Measurements from ENCODE around the gene PALLD.

PALLD gene

GRCh38 chr4:168666531-168666930 lies 169.7 kb downstream of the PALLD start:
- Histone ChIP-seq H3K4me3 (no peak overlapping the region), H3K9ac (ENCODE audit: insufficient read length) (no peak overlapping the region), H3K27ac (no peak overlapping the region), H3K36me3 (ENCODE audit: insufficient read depth, low read length) (no peaks in the 10 kb centered on the region), H3K9me3 (ENCODE audit: low read depth, low read length) (no peaks in the 10 kb centered on the region)
- DNase-seq (ENCODE audit: low read depth, low spot score) = no peak
- no peak for TF ChIP-seq FOXP2 (optimal IDR thresholded peaks at IDR 0.05; ENCODE audit: control extremely low read depth, extremely low read length, insufficient read depth)

GRCh38 chr4:168667376-168667775 lies 170.5 kb downstream of the PALLD start:
- Histone ChIP-seq H3K9me3 (ENCODE audit: low read depth, low read length) (no peaks in the 10 kb centered on the region), H3K4me3 (no peak overlapping the region), H3K27ac (no peak overlapping the region), H3K9ac (ENCODE audit: insufficient read length) (no peak overlapping the region), H3K36me3 (ENCODE audit: insufficient read depth, low read length) (no peaks in the 10 kb centered on the region)
- no peak for DNase-seq (ENCODE audit: low read depth, low spot score)
- no peak for TF ChIP-seq EZH2 (IDR thresholded peaks at IDR 0.05)

DNA sequence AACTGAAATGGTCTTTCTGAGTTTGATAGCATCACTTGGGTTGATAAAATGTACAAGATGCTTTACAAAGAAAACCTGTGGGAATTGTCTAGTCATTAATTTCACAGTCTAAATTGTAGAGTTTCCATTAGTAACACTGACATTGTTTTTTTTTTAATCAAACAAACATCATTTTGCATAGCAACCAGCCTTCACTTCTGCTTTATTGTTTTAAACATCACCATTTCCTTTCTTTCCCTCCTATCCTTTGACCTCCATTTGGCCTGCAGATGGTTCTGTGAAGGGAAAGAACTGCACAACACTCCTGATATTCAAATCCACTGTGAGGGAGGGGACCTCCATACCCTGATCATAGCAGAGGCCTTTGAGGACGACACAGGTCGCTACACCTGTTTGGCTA lies 171.1 kb downstream of the PALLD start:
- no peaks in the 10 kb centered on the region for H3K9me3 ChIP-seq (ENCODE audit: low read depth, low read length)
- no peak overlapping the region for H3K9ac ChIP-seq (ENCODE audit: insufficient read length)
- no peaks in the 10 kb centered on the region for H3K36me3 ChIP-seq (ENCODE audit: insufficient read depth, low read length)
- no peak for DNase-seq (ENCODE audit: low read depth, low spot score)
- no peak overlapping the region for H3K27ac ChIP-seq
- TF ChIP-seq FOXP2 (optimal IDR thresholded peaks at IDR 0.05; ENCODE audit: control extremely low read depth, extremely low read length, insufficient read depth) (no peak), POLR2AphosphoS5 (IDR thresholded peaks at IDR 0.05; ENCODE audit: borderline replicate concordance, low read depth, low read length) (no peak), EZH2 (IDR thresholded peaks at IDR 0.05) (no peak)
- H3K4me3 ChIP-seq = no peak overlapping the region

DNA sequence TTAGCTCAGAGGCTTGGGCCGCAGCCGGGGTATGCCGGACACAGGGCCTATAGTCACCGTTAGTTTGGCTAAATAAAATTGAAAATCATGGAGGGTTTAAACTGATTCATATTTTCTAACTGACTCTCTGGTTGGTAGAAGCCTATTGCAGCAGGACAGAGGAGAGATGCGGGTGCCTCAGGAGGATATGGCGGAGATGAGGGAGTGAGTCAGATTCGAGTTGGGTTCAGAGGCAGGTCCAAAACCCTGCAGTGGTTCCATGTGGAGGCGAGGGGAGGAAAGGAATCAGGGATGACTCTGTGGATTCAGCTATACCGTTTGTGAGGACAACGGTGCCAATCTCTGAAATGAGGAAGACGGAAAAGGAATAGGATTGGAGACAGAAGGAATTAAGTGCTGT lies 176.6 kb downstream of the PALLD start:
- no peak for TF ChIP-seq FOXP2 (optimal IDR thresholded peaks at IDR 0.05; ENCODE audit: control extremely low read depth, extremely low read length, insufficient read depth)
- no peak for TF ChIP-seq POLR2AphosphoS5 (IDR thresholded peaks at IDR 0.05; ENCODE audit: borderline replicate concordance, low read depth, low read length)
- no peak for TF ChIP-seq EZH2 (IDR thresholded peaks at IDR 0.05)

DNA sequence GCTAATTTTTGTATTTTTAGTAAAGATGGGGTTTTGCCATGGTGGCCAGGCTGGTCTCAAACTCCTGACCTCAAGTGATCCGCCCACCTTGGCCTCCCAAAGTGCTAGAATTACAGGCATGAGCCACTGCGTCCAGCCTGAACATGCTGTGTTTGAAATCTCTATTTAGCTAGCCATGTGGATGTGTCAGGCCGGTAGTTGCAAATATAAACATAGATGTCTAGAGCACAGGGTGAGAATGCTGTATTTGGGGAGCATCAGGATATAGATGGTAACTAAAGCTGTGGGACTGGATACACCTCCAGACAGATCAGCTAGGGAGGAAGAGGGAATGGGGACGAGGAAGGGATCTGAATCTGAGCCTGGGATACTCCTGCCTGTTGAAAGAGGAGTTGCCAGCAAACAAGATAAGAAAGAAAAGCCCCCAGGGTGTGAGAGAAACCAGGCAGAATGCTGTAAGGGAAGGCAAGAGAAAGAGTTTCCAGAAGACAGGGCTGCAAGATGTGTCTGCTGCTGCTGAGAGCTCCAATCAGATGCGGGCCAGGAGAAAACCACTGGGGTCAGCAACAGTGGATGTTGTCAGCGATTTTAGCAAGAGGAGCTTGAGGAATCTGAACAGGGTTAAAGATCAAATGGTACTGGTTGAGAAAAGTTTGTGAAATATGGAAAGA lies 177.4 kb downstream of the PALLD start:
- TF ChIP-seq FOXP2 (optimal IDR thresholded peaks at IDR 0.05; ENCODE audit: control extremely low read depth, extremely low read length, insufficient read depth) = no peak
- TF ChIP-seq EZH2 (IDR thresholded peaks at IDR 0.05) = no peak
- no peak overlapping the region for H3K9ac ChIP-seq (ENCODE audit: insufficient read length)
- no peak overlapping the region for H3K4me3 ChIP-seq
- H3K27ac ChIP-seq = no peak overlapping the region
- no peaks in the 10 kb centered on the region for H3K9me3 ChIP-seq (ENCODE audit: low read depth, low read length)
- no peak for DNase-seq (ENCODE audit: low read depth, low spot score)
- no peaks in the 10 kb centered on the region for H3K36me3 ChIP-seq (ENCODE audit: insufficient read depth, low read length)

More for the DNA sequence above, 176.6 kb downstream of the PALLD start:
- Histone ChIP-seq H3K36me3 (ENCODE audit: insufficient read depth, low read length) (no peaks in the 10 kb centered on the region), H3K4me3 (no peak overlapping the region), H3K9ac (ENCODE audit: insufficient read length) (no peak overlapping the region), H3K27ac (no peak overlapping the region), H3K9me3 (ENCODE audit: low read depth, low read length) (no peaks in the 10 kb centered on the region)
- DNase-seq (ENCODE audit: low read depth, low spot score) = no peak

GRCh38 chr4:168674866-168675265 lies 178.0 kb downstream of the PALLD start:
- Histone ChIP-seq H3K9me3 (ENCODE audit: low read depth, low read length) (no peaks in the 10 kb centered on the region), H3K9ac (ENCODE audit: insufficient read length) (no peak overlapping the region), H3K4me3 (no peak overlapping the region), H3K27ac (no peak overlapping the region), H3K36me3 (ENCODE audit: insufficient read depth, low read length) (no peaks in the 10 kb centered on the region)
- TF ChIP-seq EZH2 (IDR thresholded peaks at IDR 0.05) (no peak), POLR2AphosphoS5 (IDR thresholded peaks at IDR 0.05; ENCODE audit: borderline replicate concordance, low read depth, low read length) (no peak), FOXP2 (optimal IDR thresholded peaks at IDR 0.05; ENCODE audit: control extremely low read depth, extremely low read length, insufficient read depth) (no peak)
- DNase-seq (ENCODE audit: low read depth, low spot score) = no peak

- H3K9me3 ChIP-seq (ENCODE audit: low read depth, low read length) = no peaks in the 10 kb centered on the region
- no peak for DNase-seq (ENCODE audit: low read depth, low spot score)
- H3K36me3 ChIP-seq (ENCODE audit: insufficient read depth, low read length) = no peaks in the 10 kb centered on the region
- no peak overlapping the region for H3K4me3 ChIP-seq
- TF ChIP-seq EZH2 (IDR thresholded peaks at IDR 0.05) = no peak
- TF ChIP-seq FOXP2 (optimal IDR thresholded peaks at IDR 0.05; ENCODE audit: control extremely low read depth, extremely low read length, insufficient read depth) = no peak
- no peak for TF ChIP-seq POLR2AphosphoS5 (IDR thresholded peaks at IDR 0.05; ENCODE audit: borderline replicate concordance, low read depth, low read length)
- no peak overlapping the region for H3K9ac ChIP-seq (ENCODE audit: insufficient read length)
- H3K27ac ChIP-seq = no peak overlapping the region
Observed at GRCh38 chr4:168677063-168677462, 180.2 kb downstream of the PALLD start.

DNA sequence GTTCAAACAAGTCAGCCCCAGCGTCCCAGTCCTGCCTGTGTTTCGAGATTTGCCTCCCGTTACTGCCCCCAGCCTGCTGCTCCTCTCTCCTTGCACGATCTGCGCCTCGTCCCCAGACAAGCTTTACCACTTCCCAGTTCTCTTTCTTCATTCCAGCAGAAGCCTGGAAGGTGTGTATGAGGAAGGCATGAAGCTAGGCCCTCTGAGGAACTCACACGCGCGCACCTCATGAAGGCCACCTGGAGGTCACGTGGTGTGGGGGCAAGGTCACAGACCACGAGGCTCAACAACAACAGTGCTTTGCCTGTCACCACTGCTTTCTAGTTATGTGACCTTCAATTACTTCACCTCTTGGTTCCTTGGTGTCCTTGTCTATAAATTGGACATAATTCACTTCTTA lies 181.0 kb downstream of the PALLD start:
- TF ChIP-seq POLR2AphosphoS5 (IDR thresholded peaks at IDR 0.05; ENCODE audit: borderline replicate concordance, low read depth, low read length) = no peak
- no peak for TF ChIP-seq EZH2 (IDR thresholded peaks at IDR 0.05)
- no peak for TF ChIP-seq FOXP2 (optimal IDR thresholded peaks at IDR 0.05; ENCODE audit: control extremely low read depth, extremely low read length, insufficient read depth)
- no peak overlapping the region for H3K27ac ChIP-seq
- no peak overlapping the region for H3K9ac ChIP-seq (ENCODE audit: insufficient read length)
- no peaks in the 10 kb centered on the region for H3K36me3 ChIP-seq (ENCODE audit: insufficient read depth, low read length)
- no peaks in the 10 kb centered on the region for H3K9me3 ChIP-seq (ENCODE audit: low read depth, low read length)
- no peak overlapping the region for H3K4me3 ChIP-seq
- no peak for DNase-seq (ENCODE audit: low read depth, low spot score)

GRCh38 chr4:168678751-168679366 lies 182.0 kb downstream of the PALLD start:
- H3K27ac ChIP-seq = no peak overlapping the region
- no peak overlapping the region for H3K4me3 ChIP-seq

More at GRCh38 chr4:168678751-168679366, 182.0 kb downstream of the PALLD start:
- no peak overlapping the region for H3K9ac ChIP-seq (ENCODE audit: insufficient read length)
- DNase-seq (ENCODE audit: low read depth, low spot score) = no peak
- H3K36me3 ChIP-seq (ENCODE audit: insufficient read depth, low read length) = no peaks in the 10 kb centered on the region
- TF ChIP-seq POLR2AphosphoS5 (IDR thresholded peaks at IDR 0.05; ENCODE audit: borderline replicate concordance, low read depth, low read length) = no peak
- no peak for TF ChIP-seq FOXP2 (optimal IDR thresholded peaks at IDR 0.05; ENCODE audit: control extremely low read depth, extremely low read length, insufficient read depth)
- no peak for TF ChIP-seq EZH2 (IDR thresholded peaks at IDR 0.05)
- no peaks in the 10 kb centered on the region for H3K9me3 ChIP-seq (ENCODE audit: low read depth, low read length)

All from SK-N-MC (cell line).